Endothelial cell (in vitro differentiated cells): ENCODE results near the gene DGCR2. TPM values are rescaled to one million over a fixed set of nuclear protein-coding genes. Genes with fewer than 3 reads are reported as not detected.

Experiments used
- DNase-seq: peaks from one replicate; pipeline ENCODE4 v3.0.0; 2021; ENCODE audit warnings: low spot score
- H3K27ac Mint-ChIP-seq: one replicate; pipeline ENCODE4 v1.8.0; 2021; ENCODE audit warnings: mixed read lengths, inconsistent platforms; ENCODE audit not compliant: unreplicated experiment
- H3K27me3 Mint-ChIP-seq: one replicate; pipeline ENCODE4 v1.8.0; 2021; ENCODE audit warnings: mild to moderate bottlenecking, moderate library complexity, mixed read lengths, inconsistent platforms; ENCODE audit not compliant: unreplicated experiment
- H3K36me3 Mint-ChIP-seq: one replicate; pipeline ENCODE4 v1.8.0; 2021; ENCODE audit warnings: mild to moderate bottlenecking, low read depth, mixed read lengths, inconsistent platforms; ENCODE audit not compliant: unreplicated experiment
- H3K4me1 Mint-ChIP-seq: one replicate; pipeline ENCODE4 v1.8.0; 2021; ENCODE audit warnings: mild to moderate bottlenecking, mixed read lengths, inconsistent platforms; ENCODE audit not compliant: unreplicated experiment
- H3K4me3 Mint-ChIP-seq: one replicate; pipeline ENCODE4 v1.8.0; 2021; ENCODE audit warnings: mild to moderate bottlenecking, mixed read lengths, inconsistent platforms; ENCODE audit not compliant: unreplicated experiment
- H3K9me3 Mint-ChIP-seq: one replicate; pipeline ENCODE4 v1.8.0; 2021; ENCODE audit warnings: mixed read lengths, inconsistent platforms; ENCODE audit not compliant: unreplicated experiment
- CTCF ChIP-seq: fragments of 200-600 bp; sonication (generic); IDR thresholded peaks from one replicate; pipeline ENCODE4 v1.5.0; 2021; ENCODE audit warnings: antibody characterized with exemption; ENCODE audit not compliant: unreplicated experiment
- total RNA-seq: library from RNA; stranded (reverse); fragmentation: NEBNext Ultra II Directional; extraction: Animal tissue kit (Norgen Biotek cat#: 25700); gene quantifications from one replicate; pipeline ENCODE4 v1.2.1, GENCODE V29; 2021; ENCODE audit not compliant: unreplicated experiment

The DGCR2 gene
- total RNA-seq, 1 donor from 2014 or later = 46.7 TPM

GRCh38 chr22:19065298-19065859 is 56.8 kb downstream of the DGCR2 start:
- DNase-seq = no peak
- Mint-ChIP-seq H3K36me3 (peaks cover 21% of the 10 kb centered on the region), H3K4me3 (peak overlapping the region; percentile 54), H3K9me3 (no peaks in the 10 kb centered on the region), H3K27me3 (no peaks in the 10 kb centered on the region), H3K27ac (no peak overlapping the region), H3K4me1 (no peaks in the 10 kb centered on the region)
- TF ChIP-seq CTCF = no peak

GRCh38 chr22:19064354-19065054 is 57.7 kb downstream of the DGCR2 start:
- no peak overlapping the region for H3K27ac Mint-ChIP-seq
- DNase-seq = no peak
- H3K36me3 Mint-ChIP-seq = peaks cover 16% of the 10 kb centered on the region
- no peaks in the 10 kb centered on the region for H3K4me1 Mint-ChIP-seq
- H3K27me3 Mint-ChIP-seq = no peaks in the 10 kb centered on the region
- no peaks in the 10 kb centered on the region for H3K9me3 Mint-ChIP-seq
- no peak overlapping the region for H3K4me3 Mint-ChIP-seq
- TF ChIP-seq CTCF = no peak

GRCh38 chr22:19063581-19064353 is 58.4 kb downstream of the DGCR2 start:
- no peaks in the 10 kb centered on the region for H3K9me3 Mint-ChIP-seq
- no peak for DNase-seq
- H3K27ac Mint-ChIP-seq = no peak overlapping the region
- no peaks in the 10 kb centered on the region for H3K27me3 Mint-ChIP-seq
- no peaks in the 10 kb centered on the region for H3K4me1 Mint-ChIP-seq
- H3K4me3 Mint-ChIP-seq = no peak overlapping the region
- no peak for TF ChIP-seq CTCF
- H3K36me3 Mint-ChIP-seq = peaks cover 19% of the 10 kb centered on the region

- Mint-ChIP-seq H3K27ac (no peak overlapping the region), H3K27me3 (no peaks in the 10 kb centered on the region), H3K9me3 (no peaks in the 10 kb centered on the region), H3K4me3 (no peak overlapping the region), H3K4me1 (no peaks in the 10 kb centered on the region), H3K36me3 (peaks cover 25% of the 10 kb centered on the region)
- no peak for DNase-seq
- TF ChIP-seq CTCF = no peak
These were observed 59.3 kb downstream of the DGCR2 start for GRCh38 chr22:19062943-19063308.
